GM23338 (cell line): ENCODE data around the gene OR56A4. TPM values are rescaled to one million over a fixed set of nuclear protein-coding genes. Genes with fewer than 3 reads are reported as not detected.

ENCODE experiments used
- ATAC-seq: fragments of 200-7000 bp; cut with Tn5 transposase; 3 replicates; pipeline ENCODE4 v1.9.1; 2020
- DNase-seq: peaks from one replicate; pipeline ENCODE4 v3.0.0-alpha.2; 2015; ENCODE audit warnings: low spot score
- H2AFZ ChIP-seq: fragments of 200-600 bp; sonication (generic); 2 replicates; pipeline ENCODE4 v1.8.0; 2016; ENCODE audit warnings: antibody characterized with exemption, mild to moderate bottlenecking, moderate library complexity
- H3F3A ChIP-seq: fragments of 200-600 bp; sonication (generic); replicated peaks from 2 replicates; pipeline ENCODE4 v1.8.0; 2017; ENCODE audit warnings: antibody characterized with exemption, mixed run types, low read depth
- H3K27ac ChIP-seq: fragments of 200-600 bp; sonication (generic); 2 replicates; pipeline ENCODE4 v1.6.1; 2016; ENCODE audit warnings: low read depth
- H3K27me3 ChIP-seq: fragments of 200-600 bp; sonication (generic); 2 replicates; pipeline ENCODE4 v1.8.0; 2016; ENCODE audit warnings: mild to moderate bottlenecking, mixed run types, moderate library complexity; ENCODE audit not compliant: insufficient read depth
- H3K36me3 ChIP-seq: fragments of 200-600 bp; sonication (generic); 2 replicates; pipeline ENCODE4 v1.8.0; 2016; ENCODE audit warnings: mild to moderate bottlenecking; ENCODE audit not compliant: insufficient read depth
- H3K4me1 ChIP-seq: fragments of 200-600 bp; sonication (generic); 2 replicates; pipeline ENCODE4 v1.8.0; 2016; ENCODE audit warnings: mild to moderate bottlenecking, moderate library complexity; ENCODE audit not compliant: insufficient read depth
- H3K4me2 ChIP-seq: fragments of 200-600 bp; sonication (generic); 2 replicates; pipeline ENCODE4 v1.7.1; 2017; ENCODE audit warnings: mixed run types
- H3K4me3 ChIP-seq: fragments of 200-600 bp; sonication (generic); 2 replicates; pipeline ENCODE4 v1.6.1; 2016; ENCODE audit warnings: mixed run types
- H3K79me2 ChIP-seq: fragments of 200-600 bp; sonication (generic); replicated peaks from 2 replicates; pipeline ENCODE4 v1.8.0; 2017; ENCODE audit warnings: mild to moderate bottlenecking; ENCODE audit not compliant: insufficient read depth
- H3K9me2 ChIP-seq: fragments of 200-600 bp; sonication (generic); 2 replicates; pipeline ENCODE4 v1.8.0; 2017; ENCODE audit not compliant: insufficient read depth
- H4K20me1 ChIP-seq: fragments of 200-600 bp; sonication (generic); replicated peaks from 2 replicates; pipeline ENCODE4 v1.8.0; 2017; ENCODE audit warnings: mild to moderate bottlenecking; ENCODE audit not compliant: insufficient read depth
- H3K27ac Mint-ChIP-seq: 2 replicates; pipeline ENCODE4 v1.8.0; 2020; ENCODE audit warnings: inconsistent platforms, mild to moderate bottlenecking, moderate library complexity, mixed read lengths
- H3K27me3 Mint-ChIP-seq: 3 replicates; pipeline ENCODE4 v1.8.0; 2022; ENCODE audit warnings: low read depth, mild to moderate bottlenecking, moderate library complexity, mixed read lengths, inconsistent platforms; ENCODE audit not compliant: insufficient read depth, poor library complexity
- H3K36me3 Mint-ChIP-seq: 3 replicates; pipeline ENCODE4 v1.8.0; 2021; ENCODE audit warnings: low read depth, mild to moderate bottlenecking, inconsistent platforms, moderate library complexity, mixed read lengths
- H3K4me1 Mint-ChIP-seq: 3 replicates; pipeline ENCODE4 v1.8.0; 2020; ENCODE audit warnings: mild to moderate bottlenecking, inconsistent platforms, mixed read lengths
- H3K4me3 Mint-ChIP-seq: 3 replicates; pipeline ENCODE4 v1.8.0; 2021; ENCODE audit warnings: moderate library complexity, mild to moderate bottlenecking, inconsistent platforms, mixed read lengths
- H3K9me3 Mint-ChIP-seq: 3 replicates; pipeline ENCODE4 v1.8.0; 2020; ENCODE audit warnings: moderate library complexity, mild to moderate bottlenecking, inconsistent platforms, mixed read lengths
- CREB1 ChIP-seq: fragments of 250-450 bp; sonication (Bioruptor Pico); IDR thresholded peaks from 2 replicates; pipeline ENCODE4 v1.5.0; 2020; ENCODE audit warnings: low read depth, mild to moderate bottlenecking, moderate library complexity
- JUNB ChIP-seq: IDR thresholded peaks from one replicate; pipeline ENCODE4 v1.6.1; 2016; ENCODE audit warnings: antibody characterized with exemption; ENCODE audit not compliant: unreplicated experiment
- NANOG ChIP-seq: IDR thresholded peaks from 2 replicates; pipeline ENCODE4 v1.6.1; 2016; ENCODE audit warnings: antibody characterized with exemption, borderline replicate concordance
- POLR2AphosphoS5 ChIP-seq: IDR thresholded peaks from 2 replicates; pipeline ENCODE4 v1.6.1; 2016; ENCODE audit warnings: antibody characterized with exemption, low read depth
- REST ChIP-seq: IDR thresholded peaks from one replicate; pipeline ENCODE4 v1.6.1; 2018; ENCODE audit warnings: antibody characterized with exemption; ENCODE audit not compliant: unreplicated experiment
- STAT1 ChIP-seq: IDR thresholded peaks from one replicate; pipeline ENCODE4 v1.6.1; 2016; ENCODE audit warnings: antibody characterized with exemption; ENCODE audit not compliant: unreplicated experiment
- ZNF462 ChIP-seq: fragments of 250-450 bp; sonication (Bioruptor Pico); IDR thresholded peaks from 2 replicates; pipeline ENCODE4 v1.5.0; 2020; ENCODE audit warnings: mild to moderate bottlenecking, moderate library complexity
- polyA plus RNA-seq: library from polyadenylated mRNA; unstranded; fragments of >200 nt; fragmentation: Nextera tagmentation; extraction: Ambion mirVana; gene quantifications from 2 replicates; pipeline ENCODE4 v1.2.1, GENCODE V29; 2016
- total RNA-seq: library from RNA; depleted of rRNA; stranded (reverse); fragments of >200 nt; shearing (Covaris generic); gene quantifications from 2 replicates; pipeline ENCODE4 v1.2.3, GENCODE V29; 2014
- TF ChIP-seq, protein P1 (sequence below), 2 experiments: fragments of 200-600 bp in 1 of 2; sonication (generic) in 1 of 2; conservative IDR thresholded peaks; 2 replicates each; pipeline versions ENCODE4 v1.5.1 to v1.6.1; 2016 to 2017; ENCODE audit warnings: antibody characterized with exemption in 2 of 2, low read depth in 2 of 2, mild to moderate bottlenecking in 2 of 2, moderate library complexity in 1 of 2

Gene OR56A4
- total and polyA plus RNA-seq, 2 experiments from 2014 or later, result 0.10 to 0.23 TPM

DNA sequence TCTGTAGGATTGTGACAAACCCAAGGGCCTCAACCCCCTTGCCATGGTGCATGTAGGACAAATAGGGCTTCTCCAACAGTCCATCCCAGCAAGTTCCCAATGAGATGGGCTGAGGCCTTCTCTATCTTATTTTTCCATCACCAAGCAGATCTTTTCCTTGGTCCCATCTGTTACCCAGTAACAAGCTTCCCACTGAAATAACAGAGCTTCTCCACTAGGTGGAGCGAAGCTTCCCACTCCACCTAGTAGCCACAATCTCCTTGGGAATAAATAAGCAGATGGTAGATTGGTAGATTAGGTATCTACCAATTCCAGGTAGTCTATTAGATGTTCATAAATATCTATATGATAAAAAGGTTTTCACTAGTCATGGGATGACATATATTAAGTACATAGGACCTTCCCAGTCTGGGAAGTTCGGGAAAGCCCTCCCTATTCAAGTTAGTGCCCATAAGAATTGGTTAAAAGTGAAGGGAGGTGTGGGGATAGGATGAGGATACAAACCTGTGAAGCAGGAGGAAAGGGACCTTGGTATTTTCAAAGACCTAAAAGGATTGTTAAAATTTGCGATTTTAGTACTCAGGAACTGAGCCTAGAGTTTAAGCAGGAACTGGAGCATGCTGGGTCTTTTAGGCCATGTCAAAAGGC lies 14.0 kb downstream of the OR56A4 start (continued):
- TF ChIP-seq ZNF462 (CRISPR knock-in tag) (no peak), STAT1 (no peak)

GRCh38 chr11:5992150-5992549 lies 14.6 kb downstream of the OR56A4 start:
- no peaks in the 10 kb centered on the region for H3K79me2 ChIP-seq
- H2AFZ ChIP-seq, result no peak overlapping the region
- H3K27me3 ChIP-seq, result no peaks in the 10 kb centered on the region
- Mint-ChIP-seq H3K4me3 (no peak overlapping the region), H3K4me1 (peaks cover 3% of the 10 kb centered on the region; the same call in 1 of the 3 replicates), H3K27ac (no peak overlapping the region), H3K9me3 (no peaks in the 10 kb centered on the region), H3K36me3 (no peaks in the 10 kb centered on the region), H3K27me3 (peaks cover 2% of the 10 kb centered on the region)
- no peaks in the 10 kb centered on the region for H3F3A ChIP-seq
- H4K20me1 ChIP-seq, result no peaks in the 10 kb centered on the region
- no peaks in the 10 kb centered on the region for H3K9me2 ChIP-seq
- ATAC-seq (no peak), DNase-seq (no peak)
- no peak overlapping the region for H3K4me2 ChIP-seq
- no peak overlapping the region for H3K27ac ChIP-seq
- no peaks in the 10 kb centered on the region for H3K36me3 ChIP-seq
- H3K4me1 ChIP-seq, result no peaks in the 10 kb centered on the region
- H3K4me3 ChIP-seq, result no peak overlapping the region
- no peak for TF ChIP-seq REST
- TF ChIP-seq, protein P1, sequence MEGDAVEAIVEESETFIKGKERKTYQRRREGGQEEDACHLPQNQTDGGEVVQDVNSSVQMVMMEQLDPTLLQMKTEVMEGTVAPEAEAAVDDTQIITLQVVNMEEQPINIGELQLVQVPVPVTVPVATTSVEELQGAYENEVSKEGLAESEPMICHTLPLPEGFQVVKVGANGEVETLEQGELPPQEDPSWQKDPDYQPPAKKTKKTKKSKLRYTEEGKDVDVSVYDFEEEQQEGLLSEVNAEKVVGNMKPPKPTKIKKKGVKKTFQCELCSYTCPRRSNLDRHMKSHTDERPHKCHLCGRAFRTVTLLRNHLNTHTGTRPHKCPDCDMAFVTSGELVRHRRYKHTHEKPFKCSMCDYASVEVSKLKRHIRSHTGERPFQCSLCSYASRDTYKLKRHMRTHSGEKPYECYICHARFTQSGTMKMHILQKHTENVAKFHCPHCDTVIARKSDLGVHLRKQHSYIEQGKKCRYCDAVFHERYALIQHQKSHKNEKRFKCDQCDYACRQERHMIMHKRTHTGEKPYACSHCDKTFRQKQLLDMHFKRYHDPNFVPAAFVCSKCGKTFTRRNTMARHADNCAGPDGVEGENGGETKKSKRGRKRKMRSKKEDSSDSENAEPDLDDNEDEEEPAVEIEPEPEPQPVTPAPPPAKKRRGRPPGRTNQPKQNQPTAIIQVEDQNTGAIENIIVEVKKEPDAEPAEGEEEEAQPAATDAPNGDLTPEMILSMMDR (conservative IDR thresholded peaks at IDR 0.05; ENCODE audit: low read depth in 2 of 2), result no peak
- TF ChIP-seq NANOG, result no peak
- TF ChIP-seq CREB1, result no peak
- TF ChIP-seq POLR2AphosphoS5, result no peak
- TF ChIP-seq JUNB, result no peak
